HG02642 (cell line): ENCODE results near the gene KCNQ1OT1.
A peak's percentile ranks its signal among the peaks of the same experiment; 100 is the strongest.

Source experiments
- ATAC-seq: cut with Tn5 transposase; IDR thresholded peaks from one replicate; pipeline ENCODE4 v1.9.1; 2021; ENCODE audit warnings: mild to moderate bottlenecking; ENCODE audit not compliant: unreplicated experiment, poor library complexity

Gene KCNQ1OT1

DNA sequence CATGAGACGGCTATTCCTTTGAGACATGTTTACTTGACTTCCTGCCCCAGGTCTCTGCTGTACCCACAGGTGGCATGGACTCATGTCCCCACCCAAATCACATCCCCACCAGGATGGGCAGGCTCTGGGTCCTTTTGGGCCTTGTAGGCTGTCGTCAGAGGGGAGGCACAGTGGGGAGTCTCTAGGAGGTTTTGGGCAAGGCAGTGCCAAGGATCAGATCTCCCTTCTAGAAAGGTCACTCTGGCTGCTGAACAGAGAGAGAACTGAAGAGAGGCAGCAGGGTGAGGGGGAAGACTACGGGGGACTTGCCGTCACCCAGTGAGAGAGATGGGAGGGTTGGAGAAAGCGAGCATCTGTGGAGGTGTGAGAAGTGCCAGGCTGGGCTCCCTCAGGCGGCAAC lies 4.6 kb upstream of the KCNQ1OT1 start:
- no peak for ATAC-seq

DNA sequence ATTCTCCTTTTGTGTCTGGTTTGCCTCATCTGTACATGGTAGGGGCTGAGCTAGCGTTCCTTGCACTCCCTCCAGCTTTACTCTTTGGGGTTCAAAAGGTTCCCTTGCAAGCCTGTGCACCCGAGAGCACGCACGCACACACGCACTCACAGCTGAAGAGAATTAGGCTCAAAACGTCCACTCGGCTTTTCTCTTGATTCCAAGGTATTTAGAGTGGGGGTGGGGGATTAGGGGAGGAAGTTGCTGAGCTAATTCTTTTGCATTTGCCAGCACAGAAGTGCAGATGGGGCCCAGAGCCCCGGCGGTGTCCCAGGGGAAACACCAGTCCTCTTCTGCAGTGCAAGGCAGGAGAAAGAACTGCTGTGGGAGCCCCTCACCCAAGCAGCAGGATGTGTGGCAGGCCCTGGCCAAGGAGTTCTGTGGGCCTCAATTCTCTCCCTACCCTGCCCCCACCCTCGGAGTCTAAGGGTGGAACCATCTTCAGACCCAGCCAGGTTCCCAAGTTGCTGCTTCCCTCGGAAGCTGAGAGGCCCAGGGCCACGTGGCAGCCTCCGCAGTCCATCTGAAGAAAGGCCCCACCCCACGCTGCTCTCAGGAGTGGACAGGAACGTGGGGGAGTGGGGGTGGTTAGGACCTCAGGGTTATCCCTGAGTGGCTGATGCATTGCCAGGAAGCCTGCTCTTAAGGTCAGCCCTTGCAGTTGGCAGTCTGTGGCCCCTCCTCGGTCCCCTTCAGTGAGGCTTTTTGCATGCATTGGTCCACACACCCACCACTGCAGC lies 3.8 kb upstream of the KCNQ1OT1 start:
- no peak for ATAC-seq

DNA sequence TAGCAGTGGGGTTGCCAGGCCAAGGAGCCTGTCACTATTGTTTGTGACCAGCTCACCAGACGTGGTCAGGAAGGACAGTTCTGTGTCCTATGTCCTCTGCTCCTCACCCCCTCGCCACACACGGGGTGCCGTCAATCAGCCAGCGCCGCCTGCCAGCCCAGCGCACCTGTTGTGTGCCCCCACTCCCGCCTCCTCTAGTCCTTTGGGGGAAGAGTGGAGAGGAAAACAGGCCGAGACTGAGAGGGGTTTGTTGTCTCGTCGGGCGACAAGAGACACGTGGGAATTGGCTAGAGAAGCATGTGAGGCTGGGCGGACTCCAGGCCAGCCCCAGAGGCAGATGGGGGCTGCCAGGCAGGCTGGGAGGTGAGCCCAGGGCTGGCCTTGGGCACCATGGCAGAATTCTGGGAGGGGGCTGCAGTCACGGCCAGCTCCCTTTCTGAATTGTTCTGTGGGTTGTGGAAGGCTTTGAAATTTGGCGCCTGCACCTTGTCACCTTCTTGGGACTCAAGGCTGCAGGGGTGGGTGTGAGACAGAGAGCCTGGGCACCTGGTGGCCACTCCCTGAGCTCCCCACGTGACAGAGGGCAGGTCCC lies 3.1 kb upstream of the KCNQ1OT1 start:
- ATAC-seq: no peak

DNA sequence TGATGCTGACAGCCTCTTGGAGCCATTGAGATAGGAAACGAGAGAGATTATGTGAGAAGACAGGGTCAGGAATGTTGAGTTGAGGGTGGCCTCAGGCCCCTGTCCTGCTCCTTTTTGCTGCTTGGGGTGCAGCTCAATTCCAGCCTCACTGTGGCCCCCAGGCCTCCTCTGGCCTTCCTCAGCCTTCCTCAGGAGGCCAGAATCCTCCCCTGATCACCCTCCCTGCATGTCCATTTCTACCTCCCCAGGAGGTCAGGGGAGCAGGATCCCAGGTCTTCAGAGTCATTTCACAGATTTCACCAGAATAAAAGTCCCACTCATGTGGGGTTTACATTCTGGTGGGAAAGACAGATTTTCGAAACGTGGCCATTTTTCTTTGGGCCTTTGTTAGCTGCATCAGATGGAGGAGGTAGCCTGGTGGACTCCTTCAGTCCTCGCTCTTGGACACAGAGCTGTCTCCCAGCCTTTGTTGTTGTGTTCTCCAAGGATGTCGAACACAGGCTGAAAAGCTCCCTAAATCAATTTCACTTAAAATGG lies 2.2 kb upstream of the KCNQ1OT1 start:
- no peak for ATAC-seq

DNA sequence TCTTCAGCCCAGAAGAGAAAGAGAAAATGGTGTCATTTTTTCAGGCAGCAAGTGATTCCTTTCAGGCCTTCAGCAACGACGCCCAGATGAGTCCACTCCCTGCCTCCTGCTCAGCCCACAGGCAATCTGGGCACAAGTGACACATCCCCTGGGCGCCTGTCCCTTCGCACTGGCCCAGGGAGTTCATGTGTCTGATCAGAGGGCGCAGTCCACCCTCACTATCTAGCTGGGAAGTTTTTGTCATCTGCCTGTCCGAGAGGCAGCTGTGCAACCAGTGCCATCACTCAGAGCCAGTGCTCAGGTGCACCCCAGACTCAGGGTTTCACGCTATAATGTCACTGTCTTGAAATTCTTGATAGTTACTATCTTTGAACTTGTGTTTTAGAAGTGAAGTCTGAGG lies 1.4 kb upstream of the KCNQ1OT1 start:
- ATAC-seq: no peak

DNA sequence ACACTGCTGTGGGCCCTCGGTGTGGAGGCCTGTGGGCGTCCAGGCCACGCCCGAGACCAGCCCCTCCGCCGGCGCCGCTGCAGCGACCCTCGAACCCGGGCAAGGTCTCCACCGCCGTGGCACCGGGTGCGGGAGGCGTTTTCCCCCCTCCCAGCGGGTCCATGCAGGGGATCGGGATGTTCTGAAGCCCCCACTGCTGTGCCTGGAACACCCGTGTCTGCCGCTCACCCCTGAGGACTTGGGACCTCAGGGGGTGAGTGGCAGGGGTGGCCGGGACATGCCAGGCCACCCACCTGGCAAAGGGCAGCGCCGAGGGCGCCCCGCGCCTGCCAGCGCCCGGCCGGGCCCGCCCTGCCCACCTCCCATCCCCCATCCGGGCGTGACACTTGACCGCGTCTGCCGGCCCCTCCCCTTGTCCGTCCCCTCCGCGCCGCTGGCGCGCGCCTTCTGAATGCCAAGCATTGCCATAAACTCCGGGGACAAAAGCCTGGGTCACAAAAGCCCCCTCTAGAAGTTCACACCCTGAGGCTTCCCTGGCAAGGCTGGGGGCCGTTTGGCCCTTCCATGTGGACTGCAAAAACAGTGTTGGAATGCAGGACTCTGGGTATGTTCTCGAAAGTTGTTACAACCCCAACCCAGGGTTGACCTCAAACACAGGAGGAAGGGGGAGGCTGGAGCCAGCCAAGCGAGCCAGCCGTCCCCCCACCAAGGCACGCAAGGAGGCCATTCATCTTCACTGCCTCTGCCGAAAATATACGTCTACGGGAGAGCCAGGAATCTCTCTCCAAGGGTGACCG lies 819 bp upstream of the KCNQ1OT1 start:
- ATAC-seq: peak; percentile 39

DNA sequence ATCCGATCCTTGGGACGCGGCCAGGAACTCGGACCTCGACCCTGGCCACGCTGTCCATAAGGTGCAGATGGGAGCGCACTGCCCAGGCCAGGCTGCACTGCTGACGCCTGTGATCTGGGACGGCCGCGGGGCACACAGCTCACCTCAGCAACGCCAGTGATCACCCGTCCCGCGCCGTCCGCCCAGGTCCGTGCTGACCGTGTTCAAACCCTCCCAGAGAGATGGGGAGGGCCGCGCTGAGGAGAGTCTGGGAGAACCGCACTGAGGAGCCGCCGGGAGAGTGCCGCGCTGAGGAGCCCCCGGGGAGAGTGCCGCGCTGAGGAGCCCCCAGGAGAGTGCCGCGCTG lies 636 bp downstream of the KCNQ1OT1 start:
- ATAC-seq: no peak

DNA sequence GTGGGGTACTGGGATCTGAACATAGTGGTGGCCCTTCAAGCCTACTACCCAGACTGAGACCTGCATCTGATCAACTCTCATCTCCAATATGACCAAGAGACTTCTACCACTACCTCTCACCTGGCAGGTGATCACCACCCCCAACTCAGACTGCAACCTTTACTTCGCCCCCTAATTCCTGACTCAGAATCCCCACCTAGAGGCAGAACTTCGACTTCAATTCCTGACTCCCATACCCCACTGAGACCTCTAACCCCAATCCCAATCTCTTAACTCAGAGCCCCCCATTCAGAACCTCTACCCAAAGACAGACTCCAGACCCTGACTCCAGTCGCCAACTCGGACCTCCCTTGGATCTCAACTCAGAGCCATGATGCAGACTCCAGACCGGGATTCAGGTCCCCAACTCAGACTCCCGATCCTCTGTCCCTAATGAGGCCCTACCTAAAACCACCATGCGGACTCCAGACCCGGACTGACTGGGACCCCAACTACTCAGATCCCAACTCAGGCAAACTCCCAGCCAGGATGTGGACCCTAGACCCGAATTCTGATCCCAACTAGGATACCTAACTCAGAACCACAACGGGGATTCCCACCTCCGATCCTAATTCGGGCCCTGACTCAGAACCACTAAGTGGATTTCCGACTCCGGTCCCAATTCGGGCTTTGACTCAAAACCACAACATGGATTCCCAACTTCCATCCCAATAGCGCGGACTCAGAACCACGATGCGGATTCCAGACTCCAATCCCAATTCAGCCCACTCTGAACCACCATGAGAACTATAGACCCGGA lies 1.2 kb downstream of the KCNQ1OT1 start:
- no peak for ATAC-seq

DNA sequence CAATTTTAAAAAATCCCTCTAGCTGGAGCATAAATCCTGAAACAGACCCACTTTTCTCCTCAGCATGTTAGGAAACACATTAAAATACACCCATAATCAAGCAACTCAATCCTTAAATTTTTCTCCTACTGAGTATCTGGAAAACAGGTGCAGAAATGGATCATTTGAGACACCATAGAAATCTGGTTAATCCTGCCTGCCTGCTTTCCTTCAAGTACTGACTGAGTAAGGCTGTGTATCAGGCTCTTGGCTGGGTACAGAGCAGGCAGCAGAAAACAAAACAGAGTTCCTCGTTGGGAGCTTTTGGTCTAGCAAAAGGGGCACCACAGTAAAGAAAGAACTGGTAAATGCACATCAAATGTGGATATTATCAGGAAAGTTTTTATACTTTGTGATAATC lies 1.9 kb downstream of the KCNQ1OT1 start:
- ATAC-seq: no peak

DNA sequence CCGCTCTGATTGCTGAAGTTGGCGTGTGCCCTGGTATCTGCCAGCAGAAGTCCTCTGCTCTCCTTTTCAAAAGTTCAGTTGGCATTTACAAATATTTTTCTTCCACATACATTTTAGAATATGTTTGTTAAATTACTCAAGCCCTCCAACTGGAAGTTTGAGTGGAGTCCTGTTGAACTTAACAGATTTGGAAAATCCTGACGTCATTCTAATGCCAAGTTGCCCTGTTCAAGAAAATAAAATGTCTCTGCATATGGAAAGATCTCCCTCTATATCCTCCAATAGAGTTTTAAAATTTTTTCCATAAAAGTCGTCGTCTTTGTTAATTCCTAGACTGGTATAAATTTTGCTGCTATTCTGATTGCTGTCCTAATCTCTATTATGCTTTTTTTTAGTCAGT lies 3.3 kb downstream of the KCNQ1OT1 start:
- ATAC-seq: no peak

DNA sequence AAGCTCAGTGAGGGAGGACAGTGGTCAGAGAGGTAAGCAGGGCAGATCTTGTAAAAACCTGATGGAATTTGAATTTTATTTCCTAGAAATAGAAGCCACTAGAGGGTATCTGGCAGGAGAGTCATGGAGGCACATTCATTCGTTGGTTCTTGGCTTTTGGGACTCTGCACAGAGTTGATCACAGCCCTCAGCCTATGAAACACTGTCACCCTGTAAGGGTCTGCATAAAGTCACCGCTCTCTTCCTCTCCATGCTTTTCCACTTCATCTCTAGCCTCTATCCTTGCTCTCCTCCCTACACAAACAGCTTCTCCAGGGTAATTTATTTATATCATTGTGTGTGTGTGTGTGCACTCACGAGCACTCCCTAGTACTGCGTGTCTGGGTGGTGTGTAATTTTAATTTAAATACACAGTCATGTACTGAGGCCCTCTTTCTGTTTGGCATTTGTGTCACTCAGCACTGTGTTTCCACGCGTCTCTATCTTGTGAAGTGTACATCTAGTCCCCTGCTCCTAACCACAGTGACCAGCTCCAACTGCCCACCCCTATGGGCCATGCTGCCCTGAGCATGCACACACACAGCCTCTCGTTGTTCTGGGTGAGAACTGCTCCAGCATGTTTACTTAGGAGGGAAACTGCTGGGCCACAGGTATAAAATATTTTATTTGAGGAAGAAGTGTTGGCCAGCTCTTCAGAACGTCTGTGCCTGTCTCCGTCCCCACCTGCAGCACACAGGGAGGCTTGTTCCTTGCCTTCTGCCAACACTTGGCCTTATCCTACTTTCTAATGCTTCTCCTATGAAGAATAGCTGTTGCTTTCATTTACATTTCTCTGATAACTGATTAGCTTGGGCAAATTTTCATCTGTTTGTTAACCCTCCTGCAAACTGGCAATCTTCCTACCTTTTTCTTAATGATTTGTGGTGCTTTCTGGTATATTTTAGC lies 4.5 kb downstream of the KCNQ1OT1 start:
- no peak for ATAC-seq

DNA sequence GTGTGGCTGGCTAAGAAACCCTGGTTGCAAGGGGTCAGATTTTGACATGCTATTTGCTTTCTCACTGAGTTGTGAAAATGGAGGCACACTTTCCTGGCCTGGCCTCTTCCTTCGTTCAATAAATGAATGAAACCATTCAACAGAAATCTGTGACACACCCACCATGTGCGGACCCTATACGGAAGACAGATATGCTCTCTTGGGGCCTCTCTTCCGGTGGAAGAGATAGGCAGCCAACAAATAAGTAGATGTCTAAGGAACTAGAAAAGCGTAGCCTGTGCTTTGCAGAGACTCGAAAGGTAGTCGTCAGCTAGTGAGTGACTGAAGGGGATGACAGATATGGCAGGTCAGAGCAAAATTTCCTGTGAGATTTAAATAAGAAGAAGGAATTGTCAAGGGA lies 5.3 kb downstream of the KCNQ1OT1 start:
- ATAC-seq: no peak

DNA sequence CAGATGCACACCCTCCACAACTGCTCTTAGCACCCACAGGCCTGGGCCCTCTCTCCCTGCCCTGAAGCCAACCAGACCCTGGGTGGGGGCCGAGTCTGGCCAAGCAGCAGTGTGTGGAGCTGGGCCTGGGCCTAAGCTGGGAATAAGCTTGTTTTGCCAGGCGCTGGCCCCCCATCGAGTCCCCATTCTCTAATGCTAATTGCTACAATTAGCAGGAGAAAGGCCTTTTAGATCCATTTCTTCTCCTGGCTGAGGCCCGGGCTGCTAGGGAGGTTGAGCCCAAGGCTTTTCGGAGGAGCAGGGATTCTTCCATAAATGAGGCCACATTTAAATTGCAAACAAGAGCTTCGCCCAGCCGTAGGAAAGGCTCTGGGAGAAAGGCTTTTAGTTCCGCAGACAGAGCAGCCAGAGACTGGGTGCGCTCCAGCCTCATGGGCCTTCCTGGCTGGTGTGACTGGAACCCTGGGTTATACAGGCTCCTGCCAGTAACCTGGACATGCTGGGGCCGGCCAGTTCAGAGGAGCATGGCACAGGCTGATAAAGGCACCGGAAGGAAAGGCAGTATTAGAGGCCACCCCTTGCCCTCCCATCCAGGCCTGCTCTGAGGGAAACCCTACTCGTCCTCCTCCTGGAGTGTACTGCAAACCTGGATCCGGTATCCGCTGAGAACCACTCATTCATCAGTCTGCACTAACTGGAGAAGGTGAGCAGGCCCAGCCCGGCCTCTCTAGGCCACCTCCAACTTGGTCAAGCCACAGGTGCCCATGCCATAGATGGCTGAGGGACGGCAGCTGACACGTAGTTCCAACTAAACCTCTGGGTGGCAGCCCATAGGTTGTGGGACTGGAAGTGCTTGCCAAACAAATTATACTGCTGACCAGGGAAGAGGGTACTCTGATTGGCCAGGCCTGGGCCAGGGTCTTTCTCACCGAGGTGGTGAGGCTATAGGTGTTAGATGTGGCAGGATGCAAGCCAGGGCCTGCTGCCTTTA lies 6.2 kb downstream of the KCNQ1OT1 start:
- ATAC-seq: no peak

DNA sequence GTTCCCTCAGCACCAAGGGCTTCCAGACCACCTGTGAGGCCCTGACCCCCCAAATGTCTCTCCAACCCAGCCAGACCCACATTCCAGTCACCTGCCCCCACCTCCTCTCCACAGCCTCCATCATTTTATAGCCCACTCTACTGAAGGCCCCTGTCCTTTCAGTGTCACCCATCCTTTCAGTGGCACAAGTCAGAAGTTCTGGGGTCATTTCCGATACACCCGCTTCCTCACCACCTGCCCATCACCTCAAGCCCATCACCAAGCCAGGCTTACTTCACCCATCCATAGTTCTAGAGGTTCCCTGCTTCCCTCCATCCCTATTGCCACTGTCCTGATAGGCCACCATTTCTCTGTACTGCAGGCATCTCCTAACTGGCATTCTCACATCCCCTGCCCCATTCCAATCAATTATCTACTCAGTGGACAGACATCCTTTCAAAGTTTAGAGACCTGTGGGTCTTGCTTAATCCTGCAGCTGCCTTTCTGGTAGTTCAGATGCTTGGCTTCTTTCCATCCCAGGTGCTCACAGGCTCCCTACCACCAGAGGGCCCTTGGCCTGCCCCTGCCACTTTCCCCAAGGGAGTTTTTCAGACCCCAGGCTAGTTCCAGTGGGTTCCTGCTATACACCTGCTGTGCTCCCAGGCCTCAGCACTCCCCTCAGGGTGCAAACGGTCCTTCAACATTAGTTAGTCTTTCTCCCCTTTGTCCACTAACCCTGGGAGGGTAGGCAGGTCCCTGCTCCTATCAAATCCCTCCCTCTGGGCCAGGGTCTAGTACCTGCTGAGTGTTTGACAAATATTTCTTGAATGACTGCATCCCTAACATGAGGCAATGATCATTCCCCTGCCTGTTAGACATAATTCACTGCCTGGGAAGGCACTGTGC lies 7.6 kb downstream of the KCNQ1OT1 start:
- ATAC-seq: no peak

DNA sequence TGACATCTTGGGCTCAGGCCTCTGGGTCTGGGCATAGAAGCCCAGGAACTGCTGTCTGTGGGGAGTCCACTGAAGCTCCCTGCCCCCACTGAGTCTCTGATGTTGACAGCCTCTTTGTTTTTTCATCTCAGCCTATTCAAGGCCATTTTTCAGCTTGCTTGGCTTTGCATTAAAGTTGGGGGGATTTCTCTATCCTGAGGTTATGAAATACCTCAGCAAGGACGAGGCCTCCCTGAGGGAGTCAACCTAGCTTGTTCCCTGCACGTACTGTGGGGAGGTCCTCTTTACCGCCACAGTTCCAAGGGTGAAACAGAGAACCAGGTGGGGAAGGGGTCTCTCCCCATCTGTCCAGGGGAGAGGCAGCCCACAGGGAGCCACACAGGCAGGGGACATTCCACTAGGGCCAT lies 8.4 kb downstream of the KCNQ1OT1 start:
- ATAC-seq: no peak

DNA sequence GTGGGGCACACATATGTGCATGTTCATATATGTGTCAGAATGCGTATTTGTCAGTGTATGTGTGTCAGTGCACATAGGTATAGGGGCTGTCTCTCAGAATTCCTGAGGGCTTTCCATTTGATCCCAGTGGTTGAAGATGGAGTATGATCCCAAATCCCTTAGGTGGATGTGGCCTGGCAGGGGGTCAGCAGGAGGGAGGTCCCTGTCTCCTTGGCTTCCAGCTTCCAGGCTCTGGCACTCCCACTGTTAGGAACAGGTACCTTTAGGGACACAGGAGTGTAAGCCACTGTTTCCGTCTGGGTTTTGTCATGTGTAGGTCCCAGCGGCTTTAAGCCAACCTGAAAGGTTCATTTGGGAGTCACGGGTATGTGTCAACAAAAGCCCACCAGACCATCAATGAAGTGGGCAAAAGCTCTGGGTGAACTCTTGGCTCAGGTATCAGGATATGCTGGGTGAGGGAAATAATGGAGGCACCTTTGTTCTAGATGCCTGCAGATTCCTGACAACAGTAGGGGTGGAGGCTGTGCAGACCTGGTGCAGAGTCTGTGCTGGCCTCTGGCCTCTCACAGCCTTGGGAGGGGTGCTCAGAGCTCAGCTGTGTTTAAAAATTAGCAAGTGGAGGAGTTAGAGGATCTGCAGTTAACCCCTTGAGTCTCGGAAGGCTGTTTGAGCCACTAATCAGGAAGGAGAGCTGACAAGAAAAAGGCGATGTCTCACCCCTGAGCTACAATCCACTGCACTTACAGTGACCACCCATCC lies 9.0 kb downstream of the KCNQ1OT1 start:
- ATAC-seq: no peak
